Thoracic aorta endothelial cell (primary cell): Measurements from ENCODE around the gene GAD2. TPM values are rescaled to one million over a fixed set of nuclear protein-coding genes. Genes with fewer than 3 reads are reported as not detected.

Experiments used
- total RNA-seq: library from RNA; depleted of rRNA; stranded (reverse); fragments of >200 nt; gene quantifications from 2 replicates; pipeline ENCODE4 v1.2.3, GENCODE V29; 2012

GAD2 gene
- not detected in 2 replicates for total RNA-seq

DNA sequence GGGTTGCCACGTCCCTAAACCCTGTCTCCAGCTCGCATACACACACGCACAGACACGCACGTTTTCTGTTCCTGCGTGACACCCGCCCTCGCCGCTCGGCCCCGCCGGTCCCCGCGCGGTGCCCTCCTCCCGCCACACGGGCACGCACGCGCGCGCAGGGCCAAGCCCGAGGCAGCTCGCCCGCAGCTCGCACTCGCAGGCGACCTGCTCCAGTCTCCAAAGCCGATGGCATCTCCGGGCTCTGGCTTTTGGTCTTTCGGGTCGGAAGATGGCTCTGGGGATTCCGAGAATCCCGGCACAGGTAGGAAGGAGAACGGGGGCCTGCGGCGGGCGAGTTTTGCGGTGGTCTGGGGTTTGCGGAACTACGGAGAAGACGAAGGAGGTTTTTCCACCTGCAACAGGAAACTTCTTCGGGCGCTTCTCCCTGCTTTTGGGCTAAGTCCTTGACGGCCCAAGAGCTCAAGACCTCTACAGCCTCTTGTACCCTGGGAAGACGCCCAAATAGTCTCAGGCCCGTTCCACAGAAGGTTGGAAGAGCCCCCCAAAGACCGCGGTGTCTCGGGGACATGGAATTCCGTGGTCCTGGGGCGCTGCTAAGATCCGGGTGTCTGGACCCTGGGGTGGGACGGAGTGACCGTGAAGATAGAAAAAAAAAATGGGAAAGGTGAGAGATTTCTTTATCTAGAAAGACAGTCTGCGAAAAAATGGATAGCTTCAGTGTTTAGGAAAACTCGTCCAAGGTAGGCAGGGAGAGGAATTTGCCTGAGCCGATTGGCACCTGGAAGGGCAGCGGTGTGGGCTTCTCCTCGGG is at the start of gene GAD2:
Gene GAD2 (plus strand): TSS at position 190 of the 811 bp plus-strand sequence. CDS start 36 bp downstream, at position 226.

Other genes starting within 250 kb of the GAD2 start
- not detected in 2 replicates for gene APBB1IP, start 221.6 kb downstream of the GAD2 start, total RNA-seq